Hair follicle dermal papilla cell (primary cell): ENCODE data around the gene KDM5B. TPM values are rescaled to one million over a fixed set of nuclear protein-coding genes. Genes with fewer than 3 reads are reported as not detected.

Source experiments
- small RNA-seq: library from RNA; depleted of rRNA; stranded (forward); fragments of <200 nt; gene quantifications from one replicate; pipeline ENCODE3, GENCODE V24; 2012
- total RNA-seq: library from RNA; depleted of rRNA; stranded (reverse); fragments of >200 nt; gene quantifications from 2 replicates; pipeline ENCODE4 v1.2.3, GENCODE V29; 2012

The KDM5B gene
- 92.2 and 131 TPM in 2 replicates for total RNA-seq

DNA sequence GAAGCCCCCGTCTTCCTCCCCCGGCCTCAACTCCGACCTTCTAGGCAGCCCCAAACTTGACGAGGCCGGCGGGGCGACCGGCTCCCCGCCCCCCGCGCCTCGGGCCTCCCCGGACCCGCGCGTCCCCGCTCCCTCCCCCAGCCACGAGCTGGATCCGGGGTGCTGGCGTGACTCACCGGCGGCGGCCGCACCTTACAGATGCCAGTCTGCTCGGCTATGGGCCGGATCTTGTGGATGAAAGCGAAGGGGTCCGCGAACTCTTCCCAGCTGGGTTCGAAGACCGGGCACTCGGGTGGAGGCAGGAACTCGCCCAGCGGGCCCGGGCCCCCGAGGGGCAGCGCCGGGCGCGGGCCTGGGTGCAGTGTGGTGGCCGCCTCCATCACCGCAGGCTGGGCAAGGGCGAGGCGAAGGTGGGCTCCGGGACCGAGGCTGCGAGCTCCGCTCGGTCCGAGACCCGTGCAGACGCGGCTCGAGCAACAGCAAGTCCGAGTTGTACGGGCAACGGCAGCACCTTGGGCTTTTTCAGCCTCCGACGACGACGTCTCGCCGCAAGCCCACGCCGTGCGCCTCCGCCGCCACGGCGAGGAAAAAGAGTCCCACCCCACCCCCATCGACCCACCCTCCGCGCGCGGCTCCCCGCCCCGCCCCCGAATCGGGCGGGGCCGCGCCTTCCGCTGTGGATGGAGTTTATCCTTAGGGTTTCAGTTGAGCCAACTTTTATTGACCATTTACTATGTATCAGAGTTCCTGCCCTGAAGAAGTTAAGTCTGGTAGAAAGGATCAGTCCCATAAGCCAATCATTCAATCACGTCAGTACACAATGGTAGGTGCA is at the start of gene KDM5B:
KDM5B (minus strand) TSS at position 496 of the 832 bp plus-strand sequence; CDS start at position 380, 116 bp downstream.

DNA sequence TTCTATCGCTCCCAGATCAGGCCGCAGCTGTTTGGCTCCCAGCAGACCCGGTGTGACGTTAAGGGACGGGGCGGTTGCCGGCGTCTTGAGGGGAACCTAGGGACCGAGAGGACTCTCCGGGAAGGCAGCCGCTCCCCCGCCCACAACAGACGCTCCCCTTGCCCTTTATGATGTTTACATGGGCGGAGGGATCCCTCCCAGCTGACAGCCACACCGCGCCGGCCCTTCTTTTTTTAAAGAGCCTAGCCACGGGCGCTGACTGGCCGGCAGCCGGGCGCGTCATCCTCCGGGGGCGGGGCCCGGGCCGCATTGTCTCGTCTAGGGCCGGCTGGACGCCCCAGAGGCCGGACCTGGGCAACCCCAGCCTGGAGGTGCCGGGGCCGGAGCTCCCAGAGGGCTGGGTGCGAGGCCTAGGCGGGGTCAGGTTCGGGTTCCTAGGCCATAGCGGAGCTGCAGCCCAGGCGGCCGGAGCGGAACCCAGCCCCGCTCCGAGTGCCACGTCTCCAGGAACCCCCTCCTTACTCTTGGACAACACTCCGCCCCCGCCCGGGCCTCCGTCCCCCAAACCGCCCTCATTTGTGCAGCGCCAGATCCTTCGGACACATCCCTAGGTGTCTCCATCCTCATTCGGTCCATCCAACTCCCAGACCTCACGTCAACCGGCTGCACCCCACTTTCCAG is 2.5 kb upstream of the KDM5B start, which contains the start of gene PCAT6:
PCAT6 (plus strand) TSS at position 340 of the 681 bp plus-strand sequence.

DNA sequence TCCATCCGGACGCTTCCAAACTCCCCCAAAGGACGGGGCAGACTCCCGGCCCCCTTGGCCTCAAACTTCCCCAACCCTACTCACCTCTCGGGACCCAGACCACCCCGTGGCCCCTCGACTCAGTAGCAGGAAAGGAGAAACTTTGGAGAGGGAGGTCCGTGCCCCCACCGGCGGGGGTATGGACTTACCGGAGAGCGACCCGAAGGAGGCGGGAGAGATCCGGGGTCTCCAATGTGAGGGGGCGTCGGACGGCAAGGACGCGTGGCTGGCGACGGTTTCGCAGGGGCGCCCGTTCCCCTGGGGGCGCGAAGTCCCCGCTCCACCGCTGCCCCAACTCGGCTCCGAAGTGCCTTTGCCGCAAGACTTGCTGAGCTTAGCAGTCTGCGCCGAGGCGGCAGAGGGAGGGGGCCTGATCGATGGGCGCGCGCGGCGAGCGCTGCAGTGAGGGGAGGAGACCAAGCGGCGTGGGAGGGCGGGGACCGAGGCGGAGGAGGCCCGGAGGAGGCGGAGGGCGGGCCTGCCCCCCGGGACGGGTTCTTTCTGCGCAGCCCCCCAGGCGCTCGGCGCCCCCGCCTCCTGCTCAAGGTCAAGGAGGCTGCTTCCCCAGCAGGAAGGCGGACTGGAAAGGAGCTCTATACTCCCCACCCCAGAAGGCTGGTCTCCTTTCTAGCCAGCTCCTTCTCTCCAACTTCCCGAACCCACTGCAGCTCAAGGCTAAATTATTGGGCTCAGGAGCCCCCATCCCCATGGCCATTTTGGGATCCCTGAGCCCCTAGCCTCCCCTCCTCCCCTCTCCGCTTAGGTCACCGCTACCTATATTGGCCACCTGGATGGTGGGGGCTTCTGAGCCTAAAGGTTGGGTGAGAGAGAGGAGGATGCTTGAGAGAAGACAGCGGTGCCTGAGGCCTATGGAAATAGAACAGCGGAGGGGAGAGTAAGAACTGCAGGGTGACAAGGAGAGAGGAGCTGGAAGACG is 97.9 kb downstream of the KDM5B start, which contains the start of gene SYT2:
SYT2 (minus strand) TSS at position 385 of the 976 bp plus-strand sequence. CDS start 104,682 bp downstream, outside the sequence.

Small RNAs within 50 kb of the gene (small RNA-seq; reads per million reads assigned to genes)
- gene AC098934.3: not detected

Other genes starting within 250 kb of the KDM5B start
- gene SYT2, start 98.0 kb downstream of the KDM5B start, total RNA-seq: under 0.01 TPM in 1 of 2 replicates, not detected in the other
- gene PCAT6, start 2.5 kb upstream of the KDM5B start, total RNA-seq: not detected in 2 replicates
- gene RABIF, start 80.7 kb upstream of the KDM5B start, total RNA-seq: 7.2 and 7.6 TPM in 2 replicates
- gene KLHL12, start 118.8 kb upstream of the KDM5B start, total RNA-seq: 36.0 and 38.5 TPM in 2 replicates
- 102 and 109 TPM in 2 replicates for gene ADIPOR1, start 149.9 kb upstream of the KDM5B start, total RNA-seq
- 37.3 and 39.4 TPM in 2 replicates for gene CYB5R1, start 158.8 kb upstream of the KDM5B start, total RNA-seq
- 95.7 and 104 TPM in 2 replicates for gene TMEM183A, start 199.0 kb upstream of the KDM5B start, total RNA-seq
- gene PPFIA4, start 218.1 kb upstream of the KDM5B start, total RNA-seq: 11.2 and 14.5 TPM in 2 replicates